ENCODE measurements around the gene CLIC1. TPM values are rescaled to one million over a fixed set of nuclear protein-coding genes. Genes with fewer than 3 reads are reported as not detected.

Gene CLIC1
- total and polyA plus RNA-seq, 2 experiments from 2014 or later = 269 to 296 TPM

DNA sequence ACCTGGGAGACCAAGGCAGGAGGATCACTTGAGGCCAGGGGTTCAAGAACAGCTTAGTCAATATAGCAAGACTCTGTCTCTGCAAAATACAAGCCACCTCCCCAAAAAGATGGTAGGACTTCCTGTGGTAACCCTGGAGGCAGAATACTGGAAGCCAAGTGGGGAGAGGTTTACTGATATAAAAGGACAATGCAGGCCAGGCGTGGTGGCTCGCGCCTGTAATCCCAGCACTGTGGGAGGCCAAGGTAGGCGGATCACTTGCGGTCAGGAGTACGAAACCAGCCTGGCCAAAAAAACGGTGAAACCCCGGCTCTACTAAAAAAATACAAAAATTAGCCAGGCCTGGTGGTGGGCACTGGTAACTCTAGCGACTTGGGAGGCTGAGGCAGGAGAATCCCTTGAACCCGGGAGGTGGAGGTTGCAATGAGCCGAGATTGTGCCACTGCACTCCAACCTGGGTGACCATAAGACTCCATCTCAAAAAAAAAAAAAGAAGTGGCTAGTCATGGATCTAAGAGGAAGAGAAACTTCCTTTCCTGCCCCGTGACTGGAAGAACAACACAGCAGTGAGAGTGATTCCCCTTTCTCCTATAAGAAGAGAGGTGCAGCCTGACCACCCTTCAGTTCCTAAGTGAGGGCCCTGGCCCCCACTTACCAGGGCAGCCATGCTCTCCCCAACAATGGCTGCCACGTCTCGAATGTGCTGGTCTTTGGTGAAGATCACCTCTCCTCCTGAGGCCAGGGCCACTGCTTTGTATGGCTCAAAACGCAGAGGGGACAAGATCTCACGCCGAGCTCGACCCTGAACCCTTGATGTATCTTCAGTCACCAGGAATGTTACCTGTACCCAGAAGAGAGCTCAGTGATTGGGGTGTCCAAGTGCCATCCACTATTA, 32.3 kb upstream of the CLIC1 start (continued):
- TF ChIP-seq, protein P1, sequence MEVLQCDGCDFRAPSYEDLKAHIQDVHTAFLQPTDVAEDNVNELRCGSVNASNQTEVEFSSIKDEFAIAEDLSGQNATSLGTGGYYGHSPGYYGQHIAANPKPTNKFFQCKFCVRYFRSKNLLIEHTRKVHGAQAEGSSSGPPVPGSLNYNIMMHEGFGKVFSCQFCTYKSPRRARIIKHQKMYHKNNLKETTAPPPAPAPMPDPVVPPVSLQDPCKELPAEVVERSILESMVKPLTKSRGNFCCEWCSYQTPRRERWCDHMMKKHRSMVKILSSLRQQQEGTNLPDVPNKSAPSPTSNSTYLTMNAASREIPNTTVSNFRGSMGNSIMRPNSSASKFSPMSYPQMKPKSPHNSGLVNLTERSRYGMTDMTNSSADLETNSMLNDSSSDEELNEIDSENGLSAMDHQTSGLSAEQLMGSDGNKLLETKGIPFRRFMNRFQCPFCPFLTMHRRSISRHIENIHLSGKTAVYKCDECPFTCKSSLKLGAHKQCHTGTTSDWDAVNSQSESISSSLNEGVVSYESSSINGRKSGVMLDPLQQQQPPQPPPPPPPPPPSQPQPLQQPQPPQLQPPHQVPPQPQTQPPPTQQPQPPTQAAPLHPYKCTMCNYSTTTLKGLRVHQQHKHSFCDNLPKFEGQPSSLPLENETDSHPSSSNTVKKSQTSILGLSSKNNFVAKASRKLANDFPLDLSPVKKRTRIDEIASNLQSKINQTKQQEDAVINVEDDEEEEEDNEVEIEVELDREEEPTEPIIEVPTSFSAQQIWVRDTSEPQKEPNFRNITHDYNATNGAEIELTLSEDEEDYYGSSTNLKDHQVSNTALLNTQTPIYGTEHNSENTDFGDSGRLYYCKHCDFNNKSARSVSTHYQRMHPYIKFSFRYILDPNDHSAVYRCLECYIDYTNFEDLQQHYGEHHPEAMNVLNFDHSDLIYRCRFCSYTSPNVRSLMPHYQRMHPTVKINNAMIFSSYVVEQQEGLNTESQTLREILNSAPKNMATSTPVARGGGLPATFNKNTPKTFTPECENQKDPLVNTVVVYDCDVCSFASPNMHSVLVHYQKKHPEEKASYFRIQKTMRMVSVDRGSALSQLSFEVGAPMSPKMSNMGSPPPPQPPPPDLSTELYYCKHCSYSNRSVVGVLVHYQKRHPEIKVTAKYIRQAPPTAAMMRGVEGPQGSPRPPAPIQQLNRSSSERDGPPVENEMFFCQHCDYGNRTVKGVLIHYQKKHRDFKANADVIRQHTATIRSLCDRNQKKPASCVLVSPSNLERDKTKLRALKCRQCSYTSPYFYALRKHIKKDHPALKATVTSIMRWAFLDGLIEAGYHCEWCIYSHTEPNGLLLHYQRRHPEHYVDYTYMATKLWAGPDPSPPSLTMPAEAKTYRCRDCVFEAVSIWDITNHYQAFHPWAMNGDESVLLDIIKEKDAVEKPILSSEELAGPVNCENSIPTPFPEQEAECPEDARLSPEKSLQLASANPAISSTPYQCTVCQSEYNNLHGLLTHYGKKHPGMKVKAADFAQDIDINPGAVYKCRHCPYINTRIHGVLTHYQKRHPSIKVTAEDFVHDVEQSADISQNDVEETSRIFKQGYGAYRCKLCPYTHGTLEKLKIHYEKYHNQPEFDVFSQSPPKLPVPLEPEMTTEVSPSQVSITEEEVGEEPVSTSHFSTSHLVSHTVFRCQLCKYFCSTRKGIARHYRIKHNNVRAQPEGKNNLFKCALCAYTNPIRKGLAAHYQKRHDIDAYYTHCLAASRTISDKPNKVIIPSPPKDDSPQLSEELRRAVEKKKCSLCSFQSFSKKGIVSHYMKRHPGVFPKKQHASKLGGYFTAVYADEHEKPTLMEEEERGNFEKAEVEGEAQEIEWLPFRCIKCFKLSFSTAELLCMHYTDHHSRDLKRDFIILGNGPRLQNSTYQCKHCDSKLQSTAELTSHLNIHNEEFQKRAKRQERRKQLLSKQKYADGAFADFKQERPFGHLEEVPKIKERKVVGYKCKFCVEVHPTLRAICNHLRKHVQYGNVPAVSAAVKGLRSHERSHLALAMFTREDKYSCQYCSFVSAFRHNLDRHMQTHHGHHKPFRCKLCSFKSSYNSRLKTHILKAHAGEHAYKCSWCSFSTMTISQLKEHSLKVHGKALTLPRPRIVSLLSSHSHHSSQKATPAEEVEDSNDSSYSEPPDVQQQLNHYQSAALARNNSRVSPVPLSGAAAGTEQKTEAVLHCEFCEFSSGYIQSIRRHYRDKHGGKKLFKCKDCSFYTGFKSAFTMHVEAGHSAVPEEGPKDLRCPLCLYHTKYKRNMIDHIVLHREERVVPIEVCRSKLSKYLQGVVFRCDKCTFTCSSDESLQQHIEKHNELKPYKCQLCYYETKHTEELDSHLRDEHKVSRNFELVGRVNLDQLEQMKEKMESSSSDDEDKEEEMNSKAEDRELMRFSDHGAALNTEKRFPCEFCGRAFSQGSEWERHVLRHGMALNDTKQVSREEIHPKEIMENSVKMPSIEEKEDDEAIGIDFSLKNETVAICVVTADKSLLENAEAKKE (CRISPR knock-in tag; IDR thresholded peaks at IDR 0.05) = no peak
- TF ChIP-seq JUNB (IDR thresholded peaks at IDR 0.05; ENCODE audit: unreplicated experiment) = no peak
- no peak for TF ChIP-seq NANOG (IDR thresholded peaks at IDR 0.05; ENCODE audit: borderline replicate concordance)
- TF ChIP-seq, protein P2, sequence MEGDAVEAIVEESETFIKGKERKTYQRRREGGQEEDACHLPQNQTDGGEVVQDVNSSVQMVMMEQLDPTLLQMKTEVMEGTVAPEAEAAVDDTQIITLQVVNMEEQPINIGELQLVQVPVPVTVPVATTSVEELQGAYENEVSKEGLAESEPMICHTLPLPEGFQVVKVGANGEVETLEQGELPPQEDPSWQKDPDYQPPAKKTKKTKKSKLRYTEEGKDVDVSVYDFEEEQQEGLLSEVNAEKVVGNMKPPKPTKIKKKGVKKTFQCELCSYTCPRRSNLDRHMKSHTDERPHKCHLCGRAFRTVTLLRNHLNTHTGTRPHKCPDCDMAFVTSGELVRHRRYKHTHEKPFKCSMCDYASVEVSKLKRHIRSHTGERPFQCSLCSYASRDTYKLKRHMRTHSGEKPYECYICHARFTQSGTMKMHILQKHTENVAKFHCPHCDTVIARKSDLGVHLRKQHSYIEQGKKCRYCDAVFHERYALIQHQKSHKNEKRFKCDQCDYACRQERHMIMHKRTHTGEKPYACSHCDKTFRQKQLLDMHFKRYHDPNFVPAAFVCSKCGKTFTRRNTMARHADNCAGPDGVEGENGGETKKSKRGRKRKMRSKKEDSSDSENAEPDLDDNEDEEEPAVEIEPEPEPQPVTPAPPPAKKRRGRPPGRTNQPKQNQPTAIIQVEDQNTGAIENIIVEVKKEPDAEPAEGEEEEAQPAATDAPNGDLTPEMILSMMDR (conservative IDR thresholded peaks at IDR 0.05; ENCODE audit: low read depth in 2 of 2) = no peak

DNA sequence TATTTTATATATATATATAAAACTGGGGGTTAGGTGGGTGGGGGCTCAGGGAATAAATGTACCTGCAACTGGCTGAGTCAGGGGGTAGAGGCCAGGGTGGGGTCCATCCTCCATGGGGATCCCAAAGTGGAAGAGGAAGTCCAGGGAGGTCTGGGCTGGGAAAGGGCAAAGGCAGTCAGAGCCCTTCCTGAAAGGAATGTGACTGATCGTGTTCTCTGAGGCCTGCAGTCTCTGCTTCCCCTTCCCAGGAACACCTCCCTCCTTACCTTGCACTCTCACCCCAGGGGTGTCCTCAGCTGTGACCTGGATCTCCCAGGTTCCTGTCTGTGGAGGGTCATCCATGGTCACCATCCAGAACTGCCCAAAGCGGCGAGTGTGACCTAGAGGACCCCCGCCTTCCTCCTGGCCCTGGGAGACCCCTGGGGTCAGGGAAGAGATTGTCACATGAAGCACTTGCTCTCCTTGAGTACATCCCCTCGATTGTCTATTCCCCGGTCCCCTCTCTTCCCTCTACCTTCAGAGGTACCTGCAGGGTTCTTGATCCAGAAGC, 30.8 kb upstream of the CLIC1 start:
- H3K79me2 ChIP-seq (replicated peaks; ENCODE audit: insufficient read depth) = no peaks in the 10 kb centered on the region
- H3K4me2 ChIP-seq = no peak overlapping the region
- no peak for DNase-seq (ENCODE audit: low spot score)
- Mint-ChIP-seq H3K27ac (no peak overlapping the region), H3K4me1 (peaks cover 24% of the 10 kb centered on the region), H3K27me3 (ENCODE audit: insufficient read depth, low read depth, poor library complexity) (peaks cover 17% of the 10 kb centered on the region), H3K9me3 (no peaks in the 10 kb centered on the region; the same call in 2 of the 3 replicates), H3K4me3 (no peak overlapping the region), H3K36me3 (ENCODE audit: low read depth) (peaks cover 4% of the 10 kb centered on the region)
- no peaks in the 10 kb centered on the region for H4K20me1 ChIP-seq (replicated peaks; ENCODE audit: insufficient read depth)
- H3K27me3 ChIP-seq (ENCODE audit: insufficient read depth) = no peaks in the 10 kb centered on the region
- no peak overlapping the region for H3K4me3 ChIP-seq
- H3K27ac ChIP-seq (ENCODE audit: low read depth) = no peak overlapping the region
- no peaks in the 10 kb centered on the region for H3K36me3 ChIP-seq (ENCODE audit: insufficient read depth)
- H3K4me1 ChIP-seq (ENCODE audit: insufficient read depth) = peaks cover 14% of the 10 kb centered on the region
- no peaks in the 10 kb centered on the region for H3K9me2 ChIP-seq (ENCODE audit: insufficient read depth)
- ATAC-seq = no peak
- H2AFZ ChIP-seq = no peak overlapping the region
- H3F3A ChIP-seq (replicated peaks; ENCODE audit: low read depth) = 0 out of 2 replicates have a peak, but pooled peaks cover 2% of the 10 kb centered on the region
- no peak for TF ChIP-seq JUNB (IDR thresholded peaks at IDR 0.05; ENCODE audit: unreplicated experiment)
- no peak for TF ChIP-seq EZH2phosphoT487 (IDR thresholded peaks at IDR 0.05; ENCODE audit: unreplicated experiment)
- TF ChIP-seq ZNF331 (CRISPR knock-in tag; IDR thresholded peaks at IDR 0.05; ENCODE audit: low read depth) = no peak
- no peak for TF ChIP-seq NANOG (IDR thresholded peaks at IDR 0.05; ENCODE audit: borderline replicate concordance)
- TF ChIP-seq, protein P3, sequence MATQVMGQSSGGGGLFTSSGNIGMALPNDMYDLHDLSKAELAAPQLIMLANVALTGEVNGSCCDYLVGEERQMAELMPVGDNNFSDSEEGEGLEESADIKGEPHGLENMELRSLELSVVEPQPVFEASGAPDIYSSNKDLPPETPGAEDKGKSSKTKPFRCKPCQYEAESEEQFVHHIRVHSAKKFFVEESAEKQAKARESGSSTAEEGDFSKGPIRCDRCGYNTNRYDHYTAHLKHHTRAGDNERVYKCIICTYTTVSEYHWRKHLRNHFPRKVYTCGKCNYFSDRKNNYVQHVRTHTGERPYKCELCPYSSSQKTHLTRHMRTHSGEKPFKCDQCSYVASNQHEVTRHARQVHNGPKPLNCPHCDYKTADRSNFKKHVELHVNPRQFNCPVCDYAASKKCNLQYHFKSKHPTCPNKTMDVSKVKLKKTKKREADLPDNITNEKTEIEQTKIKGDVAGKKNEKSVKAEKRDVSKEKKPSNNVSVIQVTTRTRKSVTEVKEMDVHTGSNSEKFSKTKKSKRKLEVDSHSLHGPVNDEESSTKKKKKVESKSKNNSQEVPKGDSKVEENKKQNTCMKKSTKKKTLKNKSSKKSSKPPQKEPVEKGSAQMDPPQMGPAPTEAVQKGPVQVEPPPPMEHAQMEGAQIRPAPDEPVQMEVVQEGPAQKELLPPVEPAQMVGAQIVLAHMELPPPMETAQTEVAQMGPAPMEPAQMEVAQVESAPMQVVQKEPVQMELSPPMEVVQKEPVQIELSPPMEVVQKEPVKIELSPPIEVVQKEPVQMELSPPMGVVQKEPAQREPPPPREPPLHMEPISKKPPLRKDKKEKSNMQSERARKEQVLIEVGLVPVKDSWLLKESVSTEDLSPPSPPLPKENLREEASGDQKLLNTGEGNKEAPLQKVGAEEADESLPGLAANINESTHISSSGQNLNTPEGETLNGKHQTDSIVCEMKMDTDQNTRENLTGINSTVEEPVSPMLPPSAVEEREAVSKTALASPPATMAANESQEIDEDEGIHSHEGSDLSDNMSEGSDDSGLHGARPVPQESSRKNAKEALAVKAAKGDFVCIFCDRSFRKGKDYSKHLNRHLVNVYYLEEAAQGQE (IDR thresholded peaks at IDR 0.05; ENCODE audit: unreplicated experiment) = no peak
- no peak for TF ChIP-seq EZH2 (IDR thresholded peaks at IDR 0.05; ENCODE audit: low read depth, unreplicated experiment)
- TF ChIP-seq, protein P2 (conservative IDR thresholded peaks at IDR 0.05; ENCODE audit: low read depth in 2 of 2) = no peak
